ENCODE measurements around the gene GREM1. TPM values are rescaled to one million over a fixed set of nuclear protein-coding genes. Genes with fewer than 3 reads are reported as not detected.

GREM1 gene
- total and polyA plus RNA-seq, 2 experiments from 2014 or later = 0.27 to 1.0 TPM

DNA sequence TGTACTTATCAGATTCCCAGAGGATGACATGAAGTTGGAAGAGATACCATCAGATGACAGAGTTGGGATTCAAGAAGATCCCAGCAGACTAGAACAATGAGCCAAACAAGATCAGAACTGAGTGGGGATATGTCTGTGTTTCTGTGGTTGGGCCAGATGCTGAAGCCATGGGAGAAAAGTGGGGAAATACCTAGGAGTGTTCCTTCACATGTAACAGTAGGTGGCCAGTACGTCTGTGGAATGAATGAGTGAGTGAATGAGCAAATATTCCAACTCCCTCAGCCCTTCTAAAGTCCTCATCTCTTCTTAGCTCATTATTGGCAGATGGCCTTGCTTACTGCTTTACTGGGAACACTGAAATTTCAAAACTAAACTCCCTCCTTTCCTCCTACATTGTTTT is 32.2 kb upstream of the GREM1 start (continued):
- TF ChIP-seq, protein P1, sequence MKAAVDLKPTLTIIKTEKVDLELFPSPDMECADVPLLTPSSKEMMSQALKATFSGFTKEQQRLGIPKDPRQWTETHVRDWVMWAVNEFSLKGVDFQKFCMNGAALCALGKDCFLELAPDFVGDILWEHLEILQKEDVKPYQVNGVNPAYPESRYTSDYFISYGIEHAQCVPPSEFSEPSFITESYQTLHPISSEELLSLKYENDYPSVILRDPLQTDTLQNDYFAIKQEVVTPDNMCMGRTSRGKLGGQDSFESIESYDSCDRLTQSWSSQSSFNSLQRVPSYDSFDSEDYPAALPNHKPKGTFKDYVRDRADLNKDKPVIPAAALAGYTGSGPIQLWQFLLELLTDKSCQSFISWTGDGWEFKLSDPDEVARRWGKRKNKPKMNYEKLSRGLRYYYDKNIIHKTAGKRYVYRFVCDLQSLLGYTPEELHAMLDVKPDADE (IDR thresholded peaks at IDR 0.05) = no peak

DNA sequence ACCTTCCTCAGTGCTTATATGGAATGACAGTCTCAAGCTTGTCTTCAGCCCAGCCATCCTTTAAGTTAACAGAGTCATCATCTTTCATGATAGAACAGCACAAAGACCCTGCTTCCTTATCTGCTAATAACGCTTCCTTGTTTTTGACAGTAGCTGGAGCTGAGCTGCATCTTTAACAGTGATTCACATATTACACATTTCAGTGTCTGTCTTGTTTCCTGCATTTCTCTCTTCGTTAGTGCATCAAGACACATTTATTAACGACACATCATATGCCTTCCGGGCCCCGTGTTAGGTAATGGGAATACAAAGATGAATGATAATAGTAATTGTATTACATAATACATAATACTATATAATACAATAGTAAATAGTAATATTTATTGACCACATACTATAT is 30.2 kb upstream of the GREM1 start:
- H3K9me2 ChIP-seq (ENCODE audit: insufficient read depth) = no peaks in the 10 kb centered on the region
- no peaks in the 10 kb centered on the region for H3F3A ChIP-seq (replicated peaks; ENCODE audit: low read depth)
- no peak for ATAC-seq
- Mint-ChIP-seq H3K9me3 (no peaks in the 10 kb centered on the region), H3K27ac (no peak overlapping the region), H3K36me3 (ENCODE audit: low read depth) (peaks cover 13% of the 10 kb centered on the region), H3K4me1 (peaks cover 16% of the 10 kb centered on the region), H3K27me3 (ENCODE audit: insufficient read depth, low read depth, poor library complexity) (no peaks in the 10 kb centered on the region), H3K4me3 (no peak overlapping the region)
- peaks cover 13% of the 10 kb centered on the region for H3K4me1 ChIP-seq (ENCODE audit: insufficient read depth)
- no peak overlapping the region for H3K4me2 ChIP-seq
- H3K36me3 ChIP-seq (ENCODE audit: insufficient read depth) = peaks cover 7% of the 10 kb centered on the region
- no peak overlapping the region for H2AFZ ChIP-seq
- H3K27ac ChIP-seq (ENCODE audit: low read depth) = no peak overlapping the region
- H3K79me2 ChIP-seq (replicated peaks; ENCODE audit: insufficient read depth) = no peaks in the 10 kb centered on the region
- H4K20me1 ChIP-seq (replicated peaks; ENCODE audit: insufficient read depth) = no peaks in the 10 kb centered on the region; the same call in 1 of the 2 replicates
- no peak overlapping the region for H3K4me3 ChIP-seq
- H3K27me3 ChIP-seq (ENCODE audit: insufficient read depth) = no peaks in the 10 kb centered on the region
- no peak for DNase-seq (ENCODE audit: low spot score)
- TF ChIP-seq, protein P2, sequence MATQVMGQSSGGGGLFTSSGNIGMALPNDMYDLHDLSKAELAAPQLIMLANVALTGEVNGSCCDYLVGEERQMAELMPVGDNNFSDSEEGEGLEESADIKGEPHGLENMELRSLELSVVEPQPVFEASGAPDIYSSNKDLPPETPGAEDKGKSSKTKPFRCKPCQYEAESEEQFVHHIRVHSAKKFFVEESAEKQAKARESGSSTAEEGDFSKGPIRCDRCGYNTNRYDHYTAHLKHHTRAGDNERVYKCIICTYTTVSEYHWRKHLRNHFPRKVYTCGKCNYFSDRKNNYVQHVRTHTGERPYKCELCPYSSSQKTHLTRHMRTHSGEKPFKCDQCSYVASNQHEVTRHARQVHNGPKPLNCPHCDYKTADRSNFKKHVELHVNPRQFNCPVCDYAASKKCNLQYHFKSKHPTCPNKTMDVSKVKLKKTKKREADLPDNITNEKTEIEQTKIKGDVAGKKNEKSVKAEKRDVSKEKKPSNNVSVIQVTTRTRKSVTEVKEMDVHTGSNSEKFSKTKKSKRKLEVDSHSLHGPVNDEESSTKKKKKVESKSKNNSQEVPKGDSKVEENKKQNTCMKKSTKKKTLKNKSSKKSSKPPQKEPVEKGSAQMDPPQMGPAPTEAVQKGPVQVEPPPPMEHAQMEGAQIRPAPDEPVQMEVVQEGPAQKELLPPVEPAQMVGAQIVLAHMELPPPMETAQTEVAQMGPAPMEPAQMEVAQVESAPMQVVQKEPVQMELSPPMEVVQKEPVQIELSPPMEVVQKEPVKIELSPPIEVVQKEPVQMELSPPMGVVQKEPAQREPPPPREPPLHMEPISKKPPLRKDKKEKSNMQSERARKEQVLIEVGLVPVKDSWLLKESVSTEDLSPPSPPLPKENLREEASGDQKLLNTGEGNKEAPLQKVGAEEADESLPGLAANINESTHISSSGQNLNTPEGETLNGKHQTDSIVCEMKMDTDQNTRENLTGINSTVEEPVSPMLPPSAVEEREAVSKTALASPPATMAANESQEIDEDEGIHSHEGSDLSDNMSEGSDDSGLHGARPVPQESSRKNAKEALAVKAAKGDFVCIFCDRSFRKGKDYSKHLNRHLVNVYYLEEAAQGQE (IDR thresholded peaks at IDR 0.05; ENCODE audit: unreplicated experiment) = no peak
- TF ChIP-seq NANOG (IDR thresholded peaks at IDR 0.05; ENCODE audit: borderline replicate concordance) (no peak), CREB1 (CRISPR knock-in tag; IDR thresholded peaks at IDR 0.05; ENCODE audit: low read depth) (no peak), STAT1 (IDR thresholded peaks at IDR 0.05; ENCODE audit: unreplicated experiment) (no peak), EZH2 (IDR thresholded peaks at IDR 0.05; ENCODE audit: low read depth, unreplicated experiment) (no peak), ZNF331 (CRISPR knock-in tag; IDR thresholded peaks at IDR 0.05; ENCODE audit: low read depth) (no peak), POLR2AphosphoS5 (IDR thresholded peaks at IDR 0.05; ENCODE audit: low read depth) (no peak), JUNB (IDR thresholded peaks at IDR 0.05; ENCODE audit: unreplicated experiment) (no peak), ZNF114 (CRISPR knock-in tag; IDR thresholded peaks at IDR 0.05) (no peak)
- TF ChIP-seq, protein P1 (IDR thresholded peaks at IDR 0.05) = no peak
- TF ChIP-seq, protein P3, sequence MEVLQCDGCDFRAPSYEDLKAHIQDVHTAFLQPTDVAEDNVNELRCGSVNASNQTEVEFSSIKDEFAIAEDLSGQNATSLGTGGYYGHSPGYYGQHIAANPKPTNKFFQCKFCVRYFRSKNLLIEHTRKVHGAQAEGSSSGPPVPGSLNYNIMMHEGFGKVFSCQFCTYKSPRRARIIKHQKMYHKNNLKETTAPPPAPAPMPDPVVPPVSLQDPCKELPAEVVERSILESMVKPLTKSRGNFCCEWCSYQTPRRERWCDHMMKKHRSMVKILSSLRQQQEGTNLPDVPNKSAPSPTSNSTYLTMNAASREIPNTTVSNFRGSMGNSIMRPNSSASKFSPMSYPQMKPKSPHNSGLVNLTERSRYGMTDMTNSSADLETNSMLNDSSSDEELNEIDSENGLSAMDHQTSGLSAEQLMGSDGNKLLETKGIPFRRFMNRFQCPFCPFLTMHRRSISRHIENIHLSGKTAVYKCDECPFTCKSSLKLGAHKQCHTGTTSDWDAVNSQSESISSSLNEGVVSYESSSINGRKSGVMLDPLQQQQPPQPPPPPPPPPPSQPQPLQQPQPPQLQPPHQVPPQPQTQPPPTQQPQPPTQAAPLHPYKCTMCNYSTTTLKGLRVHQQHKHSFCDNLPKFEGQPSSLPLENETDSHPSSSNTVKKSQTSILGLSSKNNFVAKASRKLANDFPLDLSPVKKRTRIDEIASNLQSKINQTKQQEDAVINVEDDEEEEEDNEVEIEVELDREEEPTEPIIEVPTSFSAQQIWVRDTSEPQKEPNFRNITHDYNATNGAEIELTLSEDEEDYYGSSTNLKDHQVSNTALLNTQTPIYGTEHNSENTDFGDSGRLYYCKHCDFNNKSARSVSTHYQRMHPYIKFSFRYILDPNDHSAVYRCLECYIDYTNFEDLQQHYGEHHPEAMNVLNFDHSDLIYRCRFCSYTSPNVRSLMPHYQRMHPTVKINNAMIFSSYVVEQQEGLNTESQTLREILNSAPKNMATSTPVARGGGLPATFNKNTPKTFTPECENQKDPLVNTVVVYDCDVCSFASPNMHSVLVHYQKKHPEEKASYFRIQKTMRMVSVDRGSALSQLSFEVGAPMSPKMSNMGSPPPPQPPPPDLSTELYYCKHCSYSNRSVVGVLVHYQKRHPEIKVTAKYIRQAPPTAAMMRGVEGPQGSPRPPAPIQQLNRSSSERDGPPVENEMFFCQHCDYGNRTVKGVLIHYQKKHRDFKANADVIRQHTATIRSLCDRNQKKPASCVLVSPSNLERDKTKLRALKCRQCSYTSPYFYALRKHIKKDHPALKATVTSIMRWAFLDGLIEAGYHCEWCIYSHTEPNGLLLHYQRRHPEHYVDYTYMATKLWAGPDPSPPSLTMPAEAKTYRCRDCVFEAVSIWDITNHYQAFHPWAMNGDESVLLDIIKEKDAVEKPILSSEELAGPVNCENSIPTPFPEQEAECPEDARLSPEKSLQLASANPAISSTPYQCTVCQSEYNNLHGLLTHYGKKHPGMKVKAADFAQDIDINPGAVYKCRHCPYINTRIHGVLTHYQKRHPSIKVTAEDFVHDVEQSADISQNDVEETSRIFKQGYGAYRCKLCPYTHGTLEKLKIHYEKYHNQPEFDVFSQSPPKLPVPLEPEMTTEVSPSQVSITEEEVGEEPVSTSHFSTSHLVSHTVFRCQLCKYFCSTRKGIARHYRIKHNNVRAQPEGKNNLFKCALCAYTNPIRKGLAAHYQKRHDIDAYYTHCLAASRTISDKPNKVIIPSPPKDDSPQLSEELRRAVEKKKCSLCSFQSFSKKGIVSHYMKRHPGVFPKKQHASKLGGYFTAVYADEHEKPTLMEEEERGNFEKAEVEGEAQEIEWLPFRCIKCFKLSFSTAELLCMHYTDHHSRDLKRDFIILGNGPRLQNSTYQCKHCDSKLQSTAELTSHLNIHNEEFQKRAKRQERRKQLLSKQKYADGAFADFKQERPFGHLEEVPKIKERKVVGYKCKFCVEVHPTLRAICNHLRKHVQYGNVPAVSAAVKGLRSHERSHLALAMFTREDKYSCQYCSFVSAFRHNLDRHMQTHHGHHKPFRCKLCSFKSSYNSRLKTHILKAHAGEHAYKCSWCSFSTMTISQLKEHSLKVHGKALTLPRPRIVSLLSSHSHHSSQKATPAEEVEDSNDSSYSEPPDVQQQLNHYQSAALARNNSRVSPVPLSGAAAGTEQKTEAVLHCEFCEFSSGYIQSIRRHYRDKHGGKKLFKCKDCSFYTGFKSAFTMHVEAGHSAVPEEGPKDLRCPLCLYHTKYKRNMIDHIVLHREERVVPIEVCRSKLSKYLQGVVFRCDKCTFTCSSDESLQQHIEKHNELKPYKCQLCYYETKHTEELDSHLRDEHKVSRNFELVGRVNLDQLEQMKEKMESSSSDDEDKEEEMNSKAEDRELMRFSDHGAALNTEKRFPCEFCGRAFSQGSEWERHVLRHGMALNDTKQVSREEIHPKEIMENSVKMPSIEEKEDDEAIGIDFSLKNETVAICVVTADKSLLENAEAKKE (CRISPR knock-in tag; IDR thresholded peaks at IDR 0.05) = no peak
- TF ChIP-seq, protein P4, sequence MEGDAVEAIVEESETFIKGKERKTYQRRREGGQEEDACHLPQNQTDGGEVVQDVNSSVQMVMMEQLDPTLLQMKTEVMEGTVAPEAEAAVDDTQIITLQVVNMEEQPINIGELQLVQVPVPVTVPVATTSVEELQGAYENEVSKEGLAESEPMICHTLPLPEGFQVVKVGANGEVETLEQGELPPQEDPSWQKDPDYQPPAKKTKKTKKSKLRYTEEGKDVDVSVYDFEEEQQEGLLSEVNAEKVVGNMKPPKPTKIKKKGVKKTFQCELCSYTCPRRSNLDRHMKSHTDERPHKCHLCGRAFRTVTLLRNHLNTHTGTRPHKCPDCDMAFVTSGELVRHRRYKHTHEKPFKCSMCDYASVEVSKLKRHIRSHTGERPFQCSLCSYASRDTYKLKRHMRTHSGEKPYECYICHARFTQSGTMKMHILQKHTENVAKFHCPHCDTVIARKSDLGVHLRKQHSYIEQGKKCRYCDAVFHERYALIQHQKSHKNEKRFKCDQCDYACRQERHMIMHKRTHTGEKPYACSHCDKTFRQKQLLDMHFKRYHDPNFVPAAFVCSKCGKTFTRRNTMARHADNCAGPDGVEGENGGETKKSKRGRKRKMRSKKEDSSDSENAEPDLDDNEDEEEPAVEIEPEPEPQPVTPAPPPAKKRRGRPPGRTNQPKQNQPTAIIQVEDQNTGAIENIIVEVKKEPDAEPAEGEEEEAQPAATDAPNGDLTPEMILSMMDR (conservative IDR thresholded peaks at IDR 0.05; ENCODE audit: low read depth in 2 of 2) = no peak

Data from GM23338 (cell line).